ENCODE data around the gene WFDC8.

DNA sequence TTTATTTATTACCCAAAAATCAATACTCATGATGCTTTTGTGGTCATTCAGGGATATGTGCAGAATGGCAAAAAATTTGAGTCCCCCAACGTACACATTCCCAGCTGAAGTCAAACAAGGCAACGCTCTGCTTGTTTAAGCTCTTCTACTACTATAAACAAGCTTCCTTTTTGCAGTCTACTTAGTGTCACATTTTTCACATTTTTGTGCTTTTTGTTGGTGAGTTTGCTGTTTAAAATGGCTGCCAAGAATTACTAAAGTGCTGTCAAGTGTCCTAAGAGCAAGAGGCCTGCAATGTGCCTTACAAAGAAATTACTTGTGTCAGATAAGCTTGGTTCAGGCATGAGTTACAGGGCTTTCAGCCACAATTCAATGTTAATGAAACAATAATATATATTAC, 2.1 kb downstream of the WFDC8 start:
- no peak for TF ChIP-seq POLR2A (IDR thresholded peaks at IDR 0.05)
- TF ChIP-seq POLR2AphosphoS5 (IDR thresholded peaks at IDR 0.05) = no peak
- TF ChIP-seq, protein P1, sequence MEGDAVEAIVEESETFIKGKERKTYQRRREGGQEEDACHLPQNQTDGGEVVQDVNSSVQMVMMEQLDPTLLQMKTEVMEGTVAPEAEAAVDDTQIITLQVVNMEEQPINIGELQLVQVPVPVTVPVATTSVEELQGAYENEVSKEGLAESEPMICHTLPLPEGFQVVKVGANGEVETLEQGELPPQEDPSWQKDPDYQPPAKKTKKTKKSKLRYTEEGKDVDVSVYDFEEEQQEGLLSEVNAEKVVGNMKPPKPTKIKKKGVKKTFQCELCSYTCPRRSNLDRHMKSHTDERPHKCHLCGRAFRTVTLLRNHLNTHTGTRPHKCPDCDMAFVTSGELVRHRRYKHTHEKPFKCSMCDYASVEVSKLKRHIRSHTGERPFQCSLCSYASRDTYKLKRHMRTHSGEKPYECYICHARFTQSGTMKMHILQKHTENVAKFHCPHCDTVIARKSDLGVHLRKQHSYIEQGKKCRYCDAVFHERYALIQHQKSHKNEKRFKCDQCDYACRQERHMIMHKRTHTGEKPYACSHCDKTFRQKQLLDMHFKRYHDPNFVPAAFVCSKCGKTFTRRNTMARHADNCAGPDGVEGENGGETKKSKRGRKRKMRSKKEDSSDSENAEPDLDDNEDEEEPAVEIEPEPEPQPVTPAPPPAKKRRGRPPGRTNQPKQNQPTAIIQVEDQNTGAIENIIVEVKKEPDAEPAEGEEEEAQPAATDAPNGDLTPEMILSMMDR (IDR thresholded peaks at IDR 0.05) = no peak

Measured in gastroesophageal sphincter (tissue), 3 donors.